HepG2 (cell line): ENCODE data around the gene PUS3. TPM values are rescaled to one million over a fixed set of nuclear protein-coding genes. Genes with fewer than 3 reads are reported as not detected.
A peak's percentile ranks its signal among the peaks of the same experiment; 100 is the strongest.

ENCODE experiments used
- CREB1 ChIP-seq, 2 experiments: fragments of 450-650 bp in 1 of 2; IDR thresholded peaks; 2 replicates each; pipeline ENCODE4 v1.6.1; 2016 to 2017; ENCODE audit warnings: control low read depth in 1 of 2, mild to moderate bottlenecking in 1 of 2, missing compliant biosample characterization in 1 of 2, missing genetic modification characterization in 1 of 2
- DPF2 ChIP-seq: sonication (generic); formaldehyde crosslinking; IDR thresholded peaks from 2 replicates; pipeline ENCODE4 v1.4.0; 2020; ENCODE audit warnings: mild to moderate bottlenecking, low read depth, missing genetic modification reagents, borderline replicate concordance
- FOSL2 ChIP-seq: sonication (generic); formaldehyde crosslinking; IDR thresholded peaks from 2 replicates; pipeline ENCODE4 v1.4.0; 2020; ENCODE audit warnings: missing genetic modification reagents
- GATAD1 ChIP-seq: IDR thresholded peaks from 2 replicates; pipeline ENCODE4 v1.6.1; 2016; ENCODE audit warnings: missing genetic modification reagents, missing compliant biosample characterization
- IRF2 ChIP-seq: IDR thresholded peaks from 2 replicates; pipeline ENCODE4 v1.6.1; 2018; ENCODE audit warnings: missing genetic modification reagents, missing compliant biosample characterization
- MED13 ChIP-seq: sonication (generic); formaldehyde crosslinking; IDR thresholded peaks from 2 replicates; pipeline ENCODE4 v1.5.0; 2020; ENCODE audit warnings: missing genetic modification reagents
- MIER2 ChIP-seq: IDR thresholded peaks from 2 replicates; pipeline ENCODE4 v1.6.1; 2016; ENCODE audit warnings: missing biosample characterization, missing genetic modification reagents
- MYNN ChIP-seq: sonication (generic); formaldehyde crosslinking; IDR thresholded peaks from 2 replicates; pipeline ENCODE4 v1.4.0; 2020; ENCODE audit warnings: mild to moderate bottlenecking, low read depth, missing genetic modification reagents
- SPEN ChIP-seq: sonication (generic); formaldehyde crosslinking; IDR thresholded peaks from 2 replicates; pipeline ENCODE4 v1.5.1; 2020; ENCODE audit warnings: low read depth, mild to moderate bottlenecking, missing genetic modification reagents
- ZBTB7A ChIP-seq: sonication (generic); formaldehyde crosslinking; IDR thresholded peaks from 2 replicates; pipeline ENCODE4 v1.8.0; 2022; ENCODE audit warnings: mild to moderate bottlenecking, missing genetic modification reagents
- ZMYM3 ChIP-seq: sonication (generic); formaldehyde crosslinking; IDR thresholded peaks from 2 replicates; pipeline ENCODE4 v1.5.1; 2020; ENCODE audit warnings: mild to moderate bottlenecking, missing genetic modification reagents
- ZNF124 ChIP-seq: sonication (generic); formaldehyde crosslinking; IDR thresholded peaks from 2 replicates; pipeline ENCODE4 v1.4.0; 2020; ENCODE audit warnings: missing genetic modification reagents
- ZNF232 ChIP-seq: sonication (generic); formaldehyde crosslinking; IDR thresholded peaks from 2 replicates; pipeline ENCODE4 v1.4.0; 2020; ENCODE audit warnings: missing genetic modification reagents, borderline replicate concordance
- ZNF253 ChIP-seq: sonication (generic); formaldehyde crosslinking; IDR thresholded peaks from 2 replicates; pipeline ENCODE4 v1.8.0; 2022; ENCODE audit warnings: mild to moderate bottlenecking, missing genetic modification reagents, borderline replicate concordance
- ZNF264 ChIP-seq: sonication (generic); formaldehyde crosslinking; IDR thresholded peaks from 2 replicates; pipeline ENCODE4 v1.4.0; 2020; ENCODE audit warnings: missing genetic modification reagents
- ZNF350 ChIP-seq: sonication (generic); formaldehyde crosslinking; IDR thresholded peaks from 2 replicates; pipeline ENCODE4 v1.4.0; 2020; ENCODE audit warnings: mild to moderate bottlenecking, low read depth, missing genetic modification reagents, borderline replicate concordance
- ZNF484 ChIP-seq: sonication (generic); formaldehyde crosslinking; IDR thresholded peaks from 2 replicates; pipeline ENCODE4 v1.5.1; 2020; ENCODE audit warnings: mild to moderate bottlenecking, low read depth, missing genetic modification reagents, borderline replicate concordance
- ZNF572 ChIP-seq: sonication (generic); formaldehyde crosslinking; IDR thresholded peaks from 2 replicates; pipeline ENCODE4 v1.5.1; 2020; ENCODE audit warnings: mild to moderate bottlenecking, missing genetic modification reagents
- ZNF605 ChIP-seq: sonication (generic); formaldehyde crosslinking; IDR thresholded peaks from 2 replicates; pipeline ENCODE4 v1.8.0; 2022; ENCODE audit warnings: mild to moderate bottlenecking, missing genetic modification reagents
- ZNF678 ChIP-seq: sonication (generic); formaldehyde crosslinking; IDR thresholded peaks from 2 replicates; pipeline ENCODE4 v1.4.0; 2020; ENCODE audit warnings: mild to moderate bottlenecking, missing genetic modification reagents
- ZNF7 ChIP-seq: IDR thresholded peaks from 2 replicates; pipeline ENCODE4 v1.6.1; 2016; ENCODE audit warnings: missing biosample characterization, missing genetic modification reagents
- ZNF775 ChIP-seq: sonication (generic); formaldehyde crosslinking; IDR thresholded peaks from 2 replicates; pipeline ENCODE4 v1.4.0; 2020; ENCODE audit warnings: missing genetic modification reagents, mild to moderate bottlenecking, moderate library complexity, borderline replicate concordance
- polyA plus RNA-seq, 8 experiments: library from polyadenylated mRNA; depleted of rRNA in 3 of 8; stranded (reverse) in 7 of 8; unstranded in 1 of 8; fragments of >200 nt; fragmentation: Illumina TruSeq in 4 of 8; extraction: Trizol in 4 of 8; gene quantifications; 2 replicates each; pipeline versions ENCODE4 v1.2.1 to v1.2.3, GENCODE V29; 2011 to 2016; ENCODE audit warnings: low read depth in 4 of 8, missing spikeins in 1 of 8, mixed read lengths in 1 of 8; ENCODE audit not compliant: insufficient read depth in 1 of 8
- total RNA-seq, 5 experiments: library from RNA; depleted of rRNA; stranded (reverse); fragments of >200 nt; fragmentation: Illumina TruSeq; extraction: Trizol; gene quantifications; 2 replicates each; pipeline ENCODE4 v1.2.3, GENCODE V29; 2016; ENCODE audit warnings: low read depth in 1 of 5
- TF ChIP-seq, protein P1 (sequence below): IDR thresholded peaks from 2 replicates; pipeline ENCODE4 v1.6.1; 2016
- TF ChIP-seq, protein P2 (sequence below): sonication (generic); formaldehyde crosslinking; IDR thresholded peaks from 2 replicates; pipeline ENCODE4 v1.5.0; 2020; ENCODE audit warnings: missing genetic modification reagents, mild to moderate bottlenecking, borderline replicate concordance
- TF ChIP-seq, protein P3 (sequence below): IDR thresholded peaks from 2 replicates; pipeline ENCODE4 v1.6.1; 2016; ENCODE audit warnings: mild to moderate bottlenecking
- TF ChIP-seq, protein P4 (sequence below): sonication (generic); formaldehyde crosslinking; IDR thresholded peaks from 2 replicates; pipeline ENCODE4 v1.4.0; 2020; ENCODE audit warnings: missing genetic modification reagents, borderline replicate concordance

PUS3 gene
- total and polyA plus RNA-seq, 2 of the 13 experiments (the other 11 are each of a cell fraction or from before 2014, with no cell fraction given): 6.0 to 18.2 TPM

DNA sequence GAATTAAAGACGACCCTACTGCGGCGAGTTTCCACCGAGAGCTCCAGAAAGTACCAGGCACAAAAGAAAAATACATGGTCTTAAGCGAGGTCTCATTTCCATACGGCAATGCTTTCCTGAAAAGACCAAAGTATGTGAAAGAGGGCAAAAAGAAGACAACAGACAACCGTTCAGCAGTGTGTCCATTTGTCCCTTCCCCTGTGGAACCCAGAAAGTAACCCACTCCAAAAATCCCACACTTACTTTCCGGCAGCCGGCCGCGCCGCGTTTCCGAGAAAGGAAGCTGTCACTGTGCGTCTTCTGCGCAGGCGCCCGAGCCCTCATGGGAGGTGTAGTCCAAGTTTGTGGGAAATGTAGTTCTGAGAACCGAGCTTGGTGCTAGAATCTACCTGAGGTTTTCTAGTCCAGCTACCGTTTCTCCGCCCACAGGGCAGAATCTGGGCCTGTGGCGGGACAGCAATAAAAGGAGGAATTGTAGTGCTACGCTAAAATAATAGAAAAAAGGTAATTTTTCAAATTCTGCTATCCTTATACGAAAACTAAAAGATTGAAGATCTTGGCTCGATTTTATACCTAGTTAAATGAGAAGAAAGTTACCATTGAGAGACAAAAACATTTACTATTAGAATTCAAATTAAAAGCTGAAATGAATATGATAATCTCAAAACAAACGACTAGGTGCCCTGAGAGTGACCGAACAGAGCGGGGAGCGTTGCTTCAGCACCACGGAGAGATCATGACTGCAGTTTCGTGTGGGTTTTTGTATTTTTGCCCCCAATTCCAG lies at the start of gene PUS3 (continued):
- TF ChIP-seq MED13 (CRISPR knock-in tag): no peak
- no peak for TF ChIP-seq ZNF253
- no peak for TF ChIP-seq ZBTB7A (CRISPR knock-in tag)
- TF ChIP-seq, protein P1, sequence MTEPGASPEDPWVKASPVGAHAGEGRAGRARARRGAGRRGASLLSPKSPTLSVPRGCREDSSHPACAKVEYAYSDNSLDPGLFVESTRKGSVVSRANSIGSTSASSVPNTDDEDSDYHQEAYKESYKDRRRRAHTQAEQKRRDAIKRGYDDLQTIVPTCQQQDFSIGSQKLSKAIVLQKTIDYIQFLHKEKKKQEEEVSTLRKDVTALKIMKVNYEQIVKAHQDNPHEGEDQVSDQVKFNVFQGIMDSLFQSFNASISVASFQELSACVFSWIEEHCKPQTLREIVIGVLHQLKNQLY: no peak
- no peak for TF ChIP-seq ZNF775 (CRISPR knock-in tag)
- TF ChIP-seq ZNF232 (CRISPR knock-in tag): peak; percentile 63; the same call in 1 of the 2 replicates
- TF ChIP-seq DPF2: no peak
- TF ChIP-seq GATAD1 (CRISPR knock-in tag): peak; percentile 89
- TF ChIP-seq SPEN (CRISPR knock-in tag): peak; percentile 49; the same call in 1 of the 2 replicates
- TF ChIP-seq MIER2 (CRISPR knock-in tag): peak; percentile 94
- 0 out of 2 replicates have a peak, but pooled peaks have one; percentile 38 for TF ChIP-seq ZNF264
- no peak for TF ChIP-seq ZNF484 (CRISPR knock-in tag)
- no peak for TF ChIP-seq ZNF7 (CRISPR knock-in tag)
- no peak for TF ChIP-seq CREB1 (IDR thresholded peaks at IDR 0.05)
- TF ChIP-seq CREB1 (CRISPR knock-in tag; IDR thresholded peaks at IDR 0.05): peak; percentile 95
- TF ChIP-seq, protein P2, sequence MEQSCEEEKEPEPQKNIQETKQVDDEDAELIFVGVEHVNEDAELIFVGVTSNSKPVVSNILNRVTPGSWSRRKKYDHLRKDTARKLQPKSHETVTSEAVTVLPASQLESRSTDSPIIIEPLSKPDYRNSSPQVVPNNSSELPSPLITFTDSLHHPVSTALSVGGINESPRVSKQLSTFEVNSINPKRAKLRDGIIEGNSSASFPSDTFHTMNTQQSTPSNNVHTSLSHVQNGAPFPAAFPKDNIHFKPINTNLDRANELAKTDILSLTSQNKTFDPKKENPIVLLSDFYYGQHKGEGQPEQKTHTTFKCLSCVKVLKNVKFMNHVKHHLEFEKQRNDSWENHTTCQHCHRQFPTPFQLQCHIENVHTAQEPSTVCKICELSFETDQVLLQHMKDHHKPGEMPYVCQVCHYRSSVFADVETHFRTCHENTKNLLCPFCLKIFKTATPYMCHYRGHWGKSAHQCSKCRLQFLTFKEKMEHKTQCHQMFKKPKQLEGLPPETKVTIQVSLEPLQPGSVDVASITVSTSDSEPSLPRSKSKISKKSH: no peak
- no peak for TF ChIP-seq MYNN (CRISPR knock-in tag)
- peak; percentile 93 for TF ChIP-seq IRF2 (CRISPR knock-in tag)
- TF ChIP-seq, protein P3, sequence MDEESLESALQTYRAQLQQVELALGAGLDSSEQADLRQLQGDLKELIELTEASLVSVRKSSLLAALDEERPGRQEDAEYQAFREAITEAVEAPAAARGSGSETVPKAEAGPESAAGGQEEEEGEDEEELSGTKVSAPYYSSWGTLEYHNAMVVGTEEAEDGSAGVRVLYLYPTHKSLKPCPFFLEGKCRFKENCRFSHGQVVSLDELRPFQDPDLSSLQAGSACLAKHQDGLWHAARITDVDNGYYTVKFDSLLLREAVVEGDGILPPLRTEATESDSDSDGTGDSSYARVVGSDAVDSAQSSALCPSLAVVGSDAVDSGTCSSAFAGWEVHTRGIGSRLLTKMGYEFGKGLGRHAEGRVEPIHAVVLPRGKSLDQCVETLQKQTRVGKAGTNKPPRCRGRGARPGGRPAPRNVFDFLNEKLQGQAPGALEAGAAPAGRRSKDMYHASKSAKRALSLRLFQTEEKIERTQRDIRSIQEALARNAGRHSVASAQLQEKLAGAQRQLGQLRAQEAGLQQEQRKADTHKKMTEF (CRISPR knock-in tag): peak; percentile 60
- TF ChIP-seq ZNF572 (CRISPR knock-in tag): no peak
- peak; percentile 24; the same call in 1 of the 2 replicates for TF ChIP-seq ZNF350 (CRISPR knock-in tag)
- TF ChIP-seq ZNF124 (CRISPR knock-in tag): peak; percentile 47; the same call in 1 of the 2 replicates
- TF ChIP-seq ZMYM3: no peak
- peak; percentile 33 for TF ChIP-seq FOSL2 (CRISPR knock-in tag)
- no peak for TF ChIP-seq ZNF678 (CRISPR knock-in tag)
- TF ChIP-seq, protein P4, sequence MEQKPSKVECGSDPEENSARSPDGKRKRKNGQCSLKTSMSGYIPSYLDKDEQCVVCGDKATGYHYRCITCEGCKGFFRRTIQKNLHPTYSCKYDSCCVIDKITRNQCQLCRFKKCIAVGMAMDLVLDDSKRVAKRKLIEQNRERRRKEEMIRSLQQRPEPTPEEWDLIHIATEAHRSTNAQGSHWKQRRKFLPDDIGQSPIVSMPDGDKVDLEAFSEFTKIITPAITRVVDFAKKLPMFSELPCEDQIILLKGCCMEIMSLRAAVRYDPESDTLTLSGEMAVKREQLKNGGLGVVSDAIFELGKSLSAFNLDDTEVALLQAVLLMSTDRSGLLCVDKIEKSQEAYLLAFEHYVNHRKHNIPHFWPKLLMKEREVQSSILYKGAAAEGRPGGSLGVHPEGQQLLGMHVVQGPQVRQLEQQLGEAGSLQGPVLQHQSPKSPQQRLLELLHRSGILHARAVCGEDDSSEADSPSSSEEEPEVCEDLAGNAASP (CRISPR knock-in tag): peak; percentile 15; the same call in 1 of the 2 replicates
- peak; percentile 52; the same call in 1 of the 2 replicates for TF ChIP-seq ZNF605 (CRISPR knock-in tag)
